Stimulated activated CD4-positive, alpha-beta T cell treated with anti-CD3 and anti-CD28 coated beads, Interleukin-4, amount 100 ng/mL, for 4 hours (primary cell): Measurements from ENCODE around the gene TAF11L2.
"Not testable (repeated sequence)": the region's sequence is repeated elsewhere in the genome, so short reads cannot be mapped to it uniquely, and the experiment has no call there.

Experiments
- DNase-seq, 2 experiments: peaks; one replicate each; pipeline ENCODE4 v3.0.0-alpha.2; 2020

The TAF11L2 gene

GRCh38 chr5:17497931-17498330 lies at the start of gene TAF11L2:
TAF11L2 (plus strand) TSS chr5:17498231.
- not testable (repeated sequence) for DNase-seq

DNA sequence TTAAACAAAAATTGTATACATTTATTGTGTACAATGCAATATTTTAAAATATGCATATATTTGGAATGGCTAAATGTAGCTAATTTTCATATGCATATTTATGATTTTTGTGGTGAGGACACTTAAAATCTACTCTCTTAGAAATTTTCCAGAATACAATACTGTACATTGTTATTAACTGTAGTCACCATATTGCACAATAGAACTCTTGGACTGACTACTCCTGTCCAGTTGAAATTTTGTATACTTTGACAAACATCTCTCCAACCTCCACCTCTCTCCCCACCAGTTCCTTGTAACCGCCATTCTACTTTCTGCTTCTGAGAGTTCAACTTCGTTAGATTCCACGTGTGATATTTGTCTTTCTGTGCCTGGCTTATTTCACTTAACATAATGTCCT lies 49.2 kb upstream of the TAF11L2 start:
- DNase-seq = no peak

DNA sequence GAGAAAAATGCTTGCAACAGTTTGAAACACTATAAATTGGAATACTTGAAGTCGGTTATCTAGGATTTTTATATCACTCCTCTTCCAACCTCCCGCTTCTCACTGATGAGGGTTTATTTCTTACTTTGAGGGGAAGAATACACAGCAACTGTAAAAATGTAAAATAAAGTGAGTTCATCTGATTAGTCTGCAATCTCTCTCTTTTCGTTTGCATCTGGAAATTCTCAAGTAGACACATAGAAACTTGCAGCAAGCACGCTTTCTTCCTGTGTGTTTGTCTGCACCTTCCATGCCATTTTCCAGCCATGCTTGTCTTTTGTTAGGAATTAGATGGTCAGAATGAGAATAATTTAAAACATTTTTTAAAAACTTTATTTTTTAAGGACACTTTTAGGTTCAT lies 45.1 kb upstream of the TAF11L2 start:
- DNase-seq = no peak

GRCh38 chr5:17455942-17456341 lies 42.1 kb upstream of the TAF11L2 start:
- no peak for DNase-seq

DNA sequence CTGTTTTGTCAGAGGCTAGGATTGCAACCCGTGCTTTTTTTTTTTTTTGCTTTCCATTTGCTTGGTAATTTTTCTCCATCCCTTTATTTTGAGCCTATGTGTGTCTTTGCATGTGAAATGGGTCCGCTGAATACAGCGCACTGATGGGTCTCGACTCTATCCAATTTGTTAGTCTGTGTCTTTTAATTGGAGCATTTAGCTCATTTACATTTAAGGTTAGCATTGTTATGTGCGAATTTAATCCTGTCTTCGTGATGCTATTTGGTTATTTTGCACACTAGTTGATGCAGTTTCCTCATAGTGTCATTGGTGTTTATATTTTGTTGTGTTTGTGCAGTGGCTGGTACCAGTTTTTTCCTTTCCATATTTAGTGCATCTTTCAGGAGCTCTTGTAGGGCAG lies 36.2 kb upstream of the TAF11L2 start:
- DNase-seq = no peak

- DNase-seq = no peak
Measured at GRCh38 chr5:17463653-17464052, 34.4 kb upstream of the TAF11L2 start.

- no peak for DNase-seq
Measured at GRCh38 chr5:17470064-17470463, 28.0 kb upstream of the TAF11L2 start.

- not testable (repeated sequence) for DNase-seq
Measured at GRCh38 chr5:17475064-17475463, 23.0 kb upstream of the TAF11L2 start.

- DNase-seq = no peak
Measured at GRCh38 chr5:17477043-17477442, 21.0 kb upstream of the TAF11L2 start.

DNA sequence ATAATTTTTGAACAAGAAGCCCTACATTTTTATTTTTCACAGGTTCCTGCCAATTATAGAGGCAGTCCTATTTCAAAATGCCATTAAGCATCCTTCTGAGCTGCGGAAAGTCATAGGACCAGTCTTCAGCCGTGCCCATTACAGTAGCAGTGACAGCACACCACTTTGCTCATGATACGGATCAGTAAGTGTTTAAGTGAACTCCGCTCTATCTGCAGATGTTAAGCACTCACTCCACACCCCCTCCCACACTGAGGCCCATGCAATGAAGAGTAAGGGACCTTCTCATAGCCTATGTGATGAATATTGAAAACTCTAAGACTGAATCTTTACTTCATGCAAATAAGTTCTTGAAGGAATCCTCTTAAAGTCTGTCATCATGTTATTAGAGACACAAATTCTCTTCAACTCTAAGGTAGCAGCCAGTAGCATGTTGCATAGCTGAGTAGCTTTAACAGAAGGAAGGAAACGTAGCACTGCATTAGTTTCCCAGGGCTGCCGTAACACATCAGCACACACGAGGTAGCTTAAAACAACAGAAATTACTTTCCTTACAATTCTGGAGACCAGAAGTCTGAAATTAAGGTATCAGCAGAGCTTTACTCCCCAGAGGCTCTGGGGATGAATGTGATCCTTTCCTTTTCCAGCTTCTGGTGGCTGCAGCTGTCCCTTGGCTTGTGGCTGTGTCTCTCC lies 20.3 kb upstream of the TAF11L2 start:
- DNase-seq = no peak

- no peak for DNase-seq
Measured at GRCh38 chr5:17481378-17481777, 16.7 kb upstream of the TAF11L2 start.

GRCh38 chr5:17482790-17483189 lies 15.2 kb upstream of the TAF11L2 start:
- no peak for DNase-seq

DNA sequence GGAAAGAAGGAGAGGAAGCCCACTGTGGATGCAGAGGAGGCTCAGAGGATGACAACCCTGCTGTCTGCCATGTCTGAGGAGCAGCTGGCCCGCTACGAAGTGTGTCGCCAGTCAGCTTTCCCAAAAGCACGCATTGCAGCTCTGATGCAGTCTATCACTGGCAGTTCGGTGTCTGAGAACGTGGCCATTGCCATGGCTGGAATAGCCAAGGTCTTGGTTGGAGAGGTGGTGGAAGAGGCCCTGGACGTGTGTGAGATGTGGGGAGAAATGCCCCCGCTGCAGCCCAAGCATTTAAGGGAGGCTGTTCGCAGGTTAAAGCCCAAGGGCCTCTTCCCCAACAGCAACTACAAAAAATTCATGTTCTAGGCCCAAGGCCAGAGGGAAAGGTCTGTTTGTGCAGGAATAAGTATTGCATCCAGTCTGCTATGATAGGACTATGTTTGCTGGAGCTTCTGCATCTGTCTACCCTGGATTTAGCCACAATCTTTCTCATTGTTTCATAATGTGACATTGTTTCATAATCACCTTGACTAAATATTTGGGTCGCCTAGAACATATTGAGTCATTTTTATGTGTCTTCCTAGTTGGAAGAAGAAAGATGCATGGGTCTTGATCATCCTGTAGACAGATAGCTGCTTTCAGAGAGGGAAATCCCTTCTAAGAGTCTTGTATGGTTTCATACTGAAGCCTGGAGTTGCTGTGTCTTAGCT lies 11.4 kb upstream of the TAF11L2 start:
- not testable (repeated sequence) for DNase-seq

GRCh38 chr5:17487174-17487512 lies 10.9 kb upstream of the TAF11L2 start:
- DNase-seq = no peak

GRCh38 chr5:17491257-17491656 lies 6.8 kb upstream of the TAF11L2 start:
- DNase-seq = not testable (repeated sequence)

DNA sequence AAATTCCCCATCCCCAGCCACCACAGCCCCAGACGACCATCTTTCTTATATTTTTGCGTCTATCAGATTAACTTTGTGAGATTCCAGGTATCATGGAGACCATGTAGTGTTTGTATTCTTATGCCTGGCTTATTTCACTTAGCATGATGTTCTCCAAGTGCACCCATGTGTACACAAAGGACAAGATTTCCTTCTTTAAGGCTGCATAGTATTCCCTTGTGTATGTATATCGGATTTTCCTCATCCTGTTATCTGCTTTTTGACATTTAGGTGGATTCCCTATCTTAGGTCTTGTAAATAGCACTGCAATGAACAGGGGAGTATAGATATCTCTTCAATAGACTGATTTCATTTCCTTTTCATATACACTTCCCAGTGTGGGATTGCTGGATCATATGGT lies 5.3 kb upstream of the TAF11L2 start:
- DNase-seq = no peak

DNA sequence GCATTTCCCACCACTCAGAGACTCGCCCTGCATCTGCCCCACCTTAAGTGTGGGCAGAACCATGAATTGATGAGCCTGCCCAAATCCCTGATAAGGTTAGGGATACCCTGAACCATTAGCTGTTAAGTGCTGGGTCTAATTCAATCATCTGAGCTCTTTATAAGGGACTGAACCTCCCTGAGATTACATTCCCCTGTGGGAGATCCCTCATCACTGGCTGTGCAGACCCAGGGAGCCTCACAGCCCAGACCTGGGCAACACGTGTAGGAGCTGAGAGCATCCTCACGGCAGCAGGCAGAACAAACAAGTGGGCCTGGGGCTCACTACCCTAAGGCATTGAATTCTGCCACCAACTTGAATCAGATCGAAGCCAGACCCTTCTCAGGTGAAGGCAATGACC lies 585 bp upstream of the TAF11L2 start:
- no peak for DNase-seq

DNA sequence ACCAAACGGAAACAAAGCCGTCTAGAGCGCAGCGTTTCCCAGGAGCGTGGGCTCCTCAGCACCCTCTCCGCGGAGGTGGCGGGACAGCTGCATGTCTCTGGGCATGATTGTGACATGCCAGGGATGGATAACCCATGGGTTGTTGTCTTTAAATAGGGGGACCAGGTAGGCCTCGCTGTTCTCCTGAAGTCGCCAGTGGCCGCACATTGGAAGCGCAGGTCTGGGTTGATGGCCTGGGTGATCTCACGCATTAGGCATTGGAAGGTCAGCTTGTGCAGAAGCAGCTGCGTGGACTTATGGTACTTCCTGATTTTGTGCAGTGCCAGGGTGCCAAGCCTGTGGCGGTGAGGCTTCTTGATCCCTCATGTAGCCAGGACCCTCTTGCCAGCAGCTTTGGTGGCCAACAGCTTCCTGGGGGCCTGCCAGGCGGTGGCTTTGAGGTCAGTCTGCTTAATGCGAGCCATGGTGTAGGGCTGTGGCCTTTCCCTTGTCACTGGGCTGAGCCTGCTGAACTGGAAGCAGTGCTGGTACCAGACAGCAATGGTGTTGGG lies 13.8 kb downstream of the TAF11L2 start:
- no peak for DNase-seq

GRCh38 chr5:17517526-17517925 lies 19.5 kb downstream of the TAF11L2 start:
- peak in 1 of 2 experiments; percentile 2 for DNase-seq

DNA sequence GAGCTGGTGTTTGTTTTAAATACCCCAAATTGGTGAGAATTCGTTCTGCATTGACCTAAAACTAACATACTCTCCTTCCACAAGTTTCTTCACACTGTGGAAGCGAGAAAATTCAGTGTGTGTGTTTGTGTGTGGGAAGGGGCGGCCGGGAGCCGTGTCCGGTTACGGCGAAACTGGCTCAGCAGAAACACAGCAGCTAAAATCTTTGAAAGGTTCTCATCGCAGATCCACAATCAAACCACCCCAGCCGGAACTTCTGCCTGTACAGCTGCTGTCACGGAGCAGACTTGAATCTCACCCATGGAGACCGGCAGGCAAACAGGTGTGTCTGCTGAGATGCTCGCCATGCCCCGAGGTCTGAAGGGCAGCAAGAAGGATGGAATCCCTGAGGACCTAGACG lies 20.0 kb downstream of the TAF11L2 start, which contains the start of gene TAF11L3:
Gene TAF11L3, plus strand, starts transcription at position 301 of the 400 bp plus-strand sequence.
- DNase-seq = not testable (repeated sequence)

- not testable (repeated sequence) for DNase-seq
Measured at GRCh38 chr5:17519508-17519907, 21.5 kb downstream of the TAF11L2 start.

DNA sequence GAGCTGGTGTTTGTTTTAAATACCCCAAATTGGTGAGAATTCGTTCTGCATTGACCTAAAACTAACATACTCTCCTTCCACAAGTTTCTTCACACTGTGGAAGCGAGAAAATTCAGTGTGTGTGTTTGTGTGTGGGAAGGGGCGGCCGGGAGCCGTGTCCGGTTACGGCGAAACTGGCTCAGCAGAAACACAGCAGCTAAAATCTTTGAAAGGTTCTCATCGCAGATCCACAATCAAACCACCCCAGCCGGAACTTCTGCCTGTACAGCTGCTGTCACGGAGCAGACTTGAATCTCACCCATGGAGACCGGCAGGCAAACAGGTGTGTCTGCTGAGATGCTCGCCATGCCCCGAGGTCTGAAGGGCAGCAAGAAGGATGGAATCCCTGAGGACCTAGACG lies 23.5 kb downstream of the TAF11L2 start, which contains the start of gene TAF11L4:
Gene TAF11L4, plus strand, starts transcription at position 301 of the 400 bp plus-strand sequence.
- not testable (repeated sequence) for DNase-seq

DNA sequence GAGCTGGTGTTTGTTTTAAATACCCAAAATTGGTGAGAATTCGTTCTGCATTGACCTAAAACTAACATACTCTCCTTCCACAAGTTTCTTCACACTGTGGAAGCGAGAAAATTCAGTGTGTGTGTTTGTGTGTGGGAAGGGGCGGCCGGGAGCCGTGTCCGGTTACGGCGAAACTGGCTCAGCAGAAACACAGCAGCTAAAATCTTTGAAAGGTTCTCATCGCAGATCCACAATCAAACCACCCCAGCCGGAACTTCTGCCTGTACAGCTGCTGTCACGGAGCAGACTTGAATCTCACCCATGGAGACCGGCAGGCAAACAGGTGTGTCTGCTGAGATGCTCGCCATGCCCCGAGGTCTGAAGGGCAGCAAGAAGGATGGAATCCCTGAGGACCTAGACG lies 26.9 kb downstream of the TAF11L2 start, which contains the start of gene TAF11L5:
Gene TAF11L5, plus strand, starts transcription at position 301 of the 400 bp plus-strand sequence.
- not testable (repeated sequence) for DNase-seq

- DNase-seq = peak in 1 of 2 experiments; percentile 11
Measured at GRCh38 chr5:17526504-17526903, 28.5 kb downstream of the TAF11L2 start.
